GM19193 (cell line): ENCODE data around the gene HSBP1.

Experiments used
- POLR2A ChIP-seq: IDR thresholded peaks from 4 replicates; pipeline ENCODE4 v1.6.1; 2011; ENCODE audit not compliant: insufficient read depth, insufficient read length; ENCODE audit errors: extremely low read depth

HSBP1 gene

GRCh38 chr16:83807710-83808572 is at the start of gene HSBP1:
Gene HSBP1 (plus strand): TSS chr16:83807978. CDS start chr16:83808077, 99 bp downstream.
- TF ChIP-seq POLR2A = peak; percentile 73

GRCh38 chr16:83762141-83762991 is 45.4 kb upstream of the HSBP1 start:
- TF ChIP-seq POLR2A = no peak

DNA sequence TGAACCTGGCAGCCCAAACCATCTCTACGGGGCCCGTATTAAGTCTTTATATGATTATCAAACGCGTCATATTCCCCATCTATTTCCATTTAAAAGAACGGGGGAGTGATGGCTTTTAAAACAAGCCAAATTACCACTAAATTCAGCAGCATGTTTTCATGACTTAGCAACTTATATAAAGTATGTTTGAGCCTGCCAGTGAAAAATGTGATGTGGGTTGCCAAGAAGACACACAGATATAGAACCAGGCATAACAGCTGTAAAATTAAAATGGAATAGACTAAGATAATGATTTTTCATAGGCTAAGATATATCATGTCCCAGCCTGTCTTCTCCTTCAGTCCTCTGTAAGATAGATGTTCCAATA is 44.8 kb upstream of the HSBP1 start:
- TF ChIP-seq POLR2A = no peak

DNA sequence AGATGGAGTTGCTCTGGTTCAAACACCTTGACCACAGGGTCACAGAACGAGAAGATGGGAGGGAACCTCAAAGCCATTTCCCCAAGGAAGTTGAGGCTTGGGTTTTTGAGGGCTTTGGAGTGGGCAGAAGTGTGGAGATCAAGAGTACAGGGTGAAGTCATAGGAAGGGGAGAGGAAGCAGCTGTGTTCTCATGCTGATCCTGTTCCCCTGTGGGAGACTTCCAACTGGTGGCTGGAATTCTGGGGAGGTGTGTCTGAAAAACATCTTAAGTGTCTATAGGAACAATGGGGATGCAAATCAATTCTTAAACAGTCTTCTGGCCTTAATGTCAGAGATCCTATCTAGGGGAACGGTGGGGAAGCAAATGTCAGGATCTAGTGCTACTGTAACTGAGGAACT is 38.8 kb upstream of the HSBP1 start:
- no peak for TF ChIP-seq POLR2A

DNA sequence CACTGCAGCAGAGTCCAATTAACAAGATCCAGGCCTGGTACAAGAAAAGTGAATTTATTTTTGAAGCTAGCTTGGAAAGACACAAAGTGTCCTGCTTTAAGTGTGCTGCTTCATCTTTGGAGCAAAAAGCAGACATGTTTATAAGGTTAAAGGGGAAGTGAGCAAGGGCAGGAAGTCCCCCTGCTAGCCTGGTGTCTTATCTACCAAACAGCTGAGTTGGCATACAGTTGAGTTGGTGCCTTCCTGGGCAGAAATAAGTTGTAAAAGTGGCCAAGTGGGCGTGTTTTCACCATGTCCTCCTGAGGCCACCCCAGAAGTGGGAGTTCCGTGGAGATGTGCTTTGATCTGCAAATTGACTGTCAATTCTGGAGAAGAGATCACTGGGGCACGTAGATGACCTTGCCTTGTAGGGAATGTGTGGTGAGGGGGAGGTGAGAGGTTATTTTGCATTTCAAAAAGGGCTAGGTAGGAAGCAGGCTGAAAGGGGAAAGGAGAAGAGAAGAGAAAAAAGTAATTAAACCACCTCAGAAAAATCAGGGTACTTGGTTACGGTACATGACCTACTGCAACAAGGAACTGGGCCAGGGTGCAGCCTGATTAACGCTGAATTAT is 38.3 kb upstream of the HSBP1 start:
- TF ChIP-seq POLR2A = no peak

- no peak for TF ChIP-seq POLR2A
Measured at GRCh38 chr16:83771306-83771942, 36.4 kb upstream of the HSBP1 start.

GRCh38 chr16:83772806-83773205 is 35.0 kb upstream of the HSBP1 start:
- no peak for TF ChIP-seq POLR2A

GRCh38 chr16:83774066-83774465 is 33.7 kb upstream of the HSBP1 start:
- TF ChIP-seq POLR2A = no peak

GRCh38 chr16:83776944-83777343 is 30.8 kb upstream of the HSBP1 start:
- no peak for TF ChIP-seq POLR2A

GRCh38 chr16:83779886-83780285 is 27.9 kb upstream of the HSBP1 start:
- TF ChIP-seq POLR2A = no peak

DNA sequence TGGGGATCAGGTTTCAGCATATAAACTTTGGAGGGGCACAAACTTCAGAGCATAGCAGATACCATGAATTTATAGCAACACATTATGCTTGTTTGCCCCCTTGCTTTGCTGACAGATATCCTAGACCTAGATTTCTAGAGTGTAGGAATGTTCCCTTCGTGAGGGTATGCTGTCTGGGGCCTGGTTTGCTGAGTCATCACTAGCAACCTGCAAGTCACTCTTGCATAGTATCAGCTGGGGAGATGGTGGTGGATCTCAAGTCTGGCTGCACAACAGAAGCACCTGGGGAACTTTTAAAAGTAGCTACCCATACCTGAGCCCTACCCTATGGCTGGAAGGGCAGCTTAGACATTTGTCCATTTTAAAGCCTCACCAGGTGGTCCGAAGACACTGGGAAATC is 22.3 kb upstream of the HSBP1 start:
- no peak for TF ChIP-seq POLR2A

- TF ChIP-seq POLR2A = no peak
Measured at GRCh38 chr16:83789642-83790401, 18.0 kb upstream of the HSBP1 start.

- no peak for TF ChIP-seq POLR2A
Measured at GRCh38 chr16:83791916-83792315, 15.9 kb upstream of the HSBP1 start.

DNA sequence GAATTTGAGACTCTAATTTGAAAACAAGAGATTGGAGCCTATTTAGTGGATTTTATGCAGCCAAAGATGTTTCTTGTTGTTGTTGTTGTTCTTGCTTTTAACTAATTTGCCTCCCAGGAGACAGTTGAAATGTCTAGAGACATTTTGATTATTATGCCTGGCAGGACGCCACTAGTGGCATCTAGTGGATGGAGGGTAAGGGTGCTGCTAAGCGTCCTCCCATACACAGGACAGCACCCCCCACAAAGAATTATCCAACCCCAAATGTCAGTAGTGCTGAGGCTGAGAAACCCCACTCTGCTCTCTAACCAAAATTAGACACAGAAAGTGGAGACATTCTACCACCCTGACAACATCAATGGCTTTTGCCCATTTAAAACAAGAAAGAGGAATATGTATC is 15.4 kb upstream of the HSBP1 start:
- no peak for TF ChIP-seq POLR2A
